ENCODE data around the gene PRX.
"Not testable (repeated sequence)": the region's sequence is repeated elsewhere in the genome, so short reads cannot be mapped to it uniquely, and the experiment has no call there.

The PRX gene, protein sequence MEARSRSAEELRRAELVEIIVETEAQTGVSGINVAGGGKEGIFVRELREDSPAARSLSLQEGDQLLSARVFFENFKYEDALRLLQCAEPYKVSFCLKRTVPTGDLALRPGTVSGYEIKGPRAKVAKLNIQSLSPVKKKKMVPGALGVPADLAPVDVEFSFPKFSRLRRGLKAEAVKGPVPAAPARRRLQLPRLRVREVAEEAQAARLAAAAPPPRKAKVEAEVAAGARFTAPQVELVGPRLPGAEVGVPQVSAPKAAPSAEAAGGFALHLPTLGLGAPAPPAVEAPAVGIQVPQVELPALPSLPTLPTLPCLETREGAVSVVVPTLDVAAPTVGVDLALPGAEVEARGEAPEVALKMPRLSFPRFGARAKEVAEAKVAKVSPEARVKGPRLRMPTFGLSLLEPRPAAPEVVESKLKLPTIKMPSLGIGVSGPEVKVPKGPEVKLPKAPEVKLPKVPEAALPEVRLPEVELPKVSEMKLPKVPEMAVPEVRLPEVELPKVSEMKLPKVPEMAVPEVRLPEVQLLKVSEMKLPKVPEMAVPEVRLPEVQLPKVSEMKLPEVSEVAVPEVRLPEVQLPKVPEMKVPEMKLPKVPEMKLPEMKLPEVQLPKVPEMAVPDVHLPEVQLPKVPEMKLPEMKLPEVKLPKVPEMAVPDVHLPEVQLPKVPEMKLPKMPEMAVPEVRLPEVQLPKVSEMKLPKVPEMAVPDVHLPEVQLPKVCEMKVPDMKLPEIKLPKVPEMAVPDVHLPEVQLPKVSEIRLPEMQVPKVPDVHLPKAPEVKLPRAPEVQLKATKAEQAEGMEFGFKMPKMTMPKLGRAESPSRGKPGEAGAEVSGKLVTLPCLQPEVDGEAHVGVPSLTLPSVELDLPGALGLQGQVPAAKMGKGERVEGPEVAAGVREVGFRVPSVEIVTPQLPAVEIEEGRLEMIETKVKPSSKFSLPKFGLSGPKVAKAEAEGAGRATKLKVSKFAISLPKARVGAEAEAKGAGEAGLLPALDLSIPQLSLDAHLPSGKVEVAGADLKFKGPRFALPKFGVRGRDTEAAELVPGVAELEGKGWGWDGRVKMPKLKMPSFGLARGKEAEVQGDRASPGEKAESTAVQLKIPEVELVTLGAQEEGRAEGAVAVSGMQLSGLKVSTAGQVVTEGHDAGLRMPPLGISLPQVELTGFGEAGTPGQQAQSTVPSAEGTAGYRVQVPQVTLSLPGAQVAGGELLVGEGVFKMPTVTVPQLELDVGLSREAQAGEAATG (N-terminal part only)

DNA sequence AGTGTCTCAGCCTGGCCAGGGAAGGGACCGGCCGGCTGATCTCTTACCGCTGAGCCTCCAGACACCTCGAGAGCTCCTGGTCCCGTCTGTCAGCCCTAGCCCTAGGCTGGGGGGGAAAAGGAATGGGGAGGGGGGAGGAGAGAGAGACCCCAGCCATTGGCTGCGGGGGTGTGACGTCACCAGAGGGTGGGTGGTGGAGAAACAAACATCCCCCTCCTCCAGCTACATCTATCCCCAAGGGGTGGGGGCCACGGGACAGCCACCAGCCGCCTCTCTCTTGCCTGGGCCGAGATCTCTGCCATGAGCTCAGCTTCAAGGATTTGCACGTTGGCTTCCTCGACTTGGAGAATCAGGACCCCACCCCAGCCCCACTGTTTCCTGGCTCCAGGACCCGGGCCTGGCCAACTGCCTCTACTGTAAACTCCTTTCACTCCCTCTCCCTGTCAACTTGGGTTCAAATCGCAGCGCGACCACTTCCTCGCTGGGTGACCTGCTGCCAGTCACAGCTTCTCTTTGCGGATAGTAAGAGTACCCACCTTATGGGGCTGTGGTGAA is at the start of gene PRX:
Gene PRX, minus strand, starts transcription at position 88 of the 555 bp plus-strand sequence. CDS start 5,446 bp downstream, outside the sequence.
- DNase-seq = no peak

DNA sequence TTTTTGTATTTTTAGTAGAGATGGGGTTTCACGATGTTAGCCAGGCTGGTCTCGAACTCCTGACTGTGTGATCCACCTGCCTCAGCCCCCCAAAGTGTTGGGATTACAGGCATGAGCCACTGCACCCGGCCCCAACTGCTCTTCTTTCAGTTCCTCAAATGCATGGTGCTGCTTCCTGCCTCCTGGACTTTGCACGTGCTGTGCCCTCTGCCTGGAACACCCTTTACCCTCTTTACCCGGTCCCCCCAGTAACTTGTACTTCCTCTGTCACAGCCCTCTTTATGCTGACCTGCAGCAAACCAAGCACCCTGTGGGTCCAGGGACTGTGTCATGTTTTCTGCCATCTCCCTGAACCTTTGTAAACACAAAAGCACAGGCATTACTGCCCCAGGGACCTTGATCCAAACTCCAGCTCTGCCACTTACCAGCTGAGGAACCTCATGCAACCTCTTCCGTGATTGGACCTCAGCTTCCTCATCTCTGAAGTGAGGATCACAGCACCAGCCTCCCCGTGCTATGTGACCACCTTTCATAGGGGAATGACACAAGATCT is 48.6 kb upstream of the PRX start:
- DNase-seq = peak in 1 of 2 donors; percentile 35

DNA sequence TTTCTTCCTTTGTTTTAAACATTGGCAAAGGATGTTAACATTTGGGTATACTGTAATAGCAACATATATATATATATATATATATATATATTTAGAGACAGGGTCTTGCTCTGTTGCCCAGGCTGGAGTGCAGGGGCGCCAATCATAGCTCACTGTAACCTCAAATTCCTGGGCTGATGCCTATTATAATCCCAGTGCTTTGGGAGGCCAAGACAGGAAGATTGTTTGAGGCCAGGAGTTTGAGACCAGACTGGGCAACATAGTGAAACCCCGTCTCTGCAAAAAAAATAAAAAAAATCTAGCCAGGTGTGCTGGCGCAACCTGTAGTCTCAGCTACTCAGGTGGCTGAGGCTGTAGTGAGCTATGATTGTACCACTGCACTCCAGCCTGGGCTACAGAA is 47.0 kb upstream of the PRX start:
- DNase-seq = no peak

DNA sequence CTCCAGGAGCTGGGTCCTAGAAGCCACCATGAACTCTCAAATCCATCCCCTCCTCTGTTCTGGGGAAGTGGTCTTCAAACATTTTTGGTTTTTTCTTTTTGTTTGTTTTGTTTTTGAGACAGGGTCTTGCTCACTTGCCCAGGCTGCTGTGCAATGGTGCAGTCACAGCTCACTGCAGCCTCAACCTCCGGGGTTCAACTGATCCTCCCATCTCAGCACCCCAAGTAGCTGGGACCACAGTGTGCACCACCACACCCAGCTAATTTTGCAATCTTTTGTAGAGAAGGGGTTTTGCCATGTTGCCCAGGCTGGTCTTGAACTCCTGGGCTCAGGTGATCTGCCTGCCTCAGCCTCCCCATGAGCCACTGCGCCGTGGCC is 45.4 kb upstream of the PRX start:
- no peak for DNase-seq

GRCh38 chr19:40457953-40458596 is 44.9 kb upstream of the PRX start:
- DNase-seq = no peak

GRCh38 chr19:40457048-40457447 is 43.9 kb upstream of the PRX start:
- no peak for DNase-seq

DNA sequence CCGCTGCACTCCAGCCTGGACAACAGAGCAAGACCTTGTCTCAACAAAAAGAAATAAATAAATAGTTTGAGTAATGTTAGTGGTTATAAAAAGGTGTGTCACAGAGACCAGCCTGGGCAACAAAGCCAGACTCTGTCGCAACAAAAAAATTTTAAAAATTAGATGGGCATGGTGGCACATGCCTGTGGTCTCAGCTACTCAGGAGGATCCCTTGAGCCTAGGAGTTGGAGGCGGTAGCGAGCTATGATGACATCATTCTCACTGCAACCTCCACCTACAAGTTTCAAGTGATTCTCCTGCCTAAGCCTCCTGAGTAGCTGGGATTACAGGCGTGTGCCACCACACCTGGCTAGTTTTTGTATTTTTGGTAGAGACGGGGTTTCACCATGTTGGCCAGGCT is 40.8 kb upstream of the PRX start:
- not testable (repeated sequence) for DNase-seq

DNA sequence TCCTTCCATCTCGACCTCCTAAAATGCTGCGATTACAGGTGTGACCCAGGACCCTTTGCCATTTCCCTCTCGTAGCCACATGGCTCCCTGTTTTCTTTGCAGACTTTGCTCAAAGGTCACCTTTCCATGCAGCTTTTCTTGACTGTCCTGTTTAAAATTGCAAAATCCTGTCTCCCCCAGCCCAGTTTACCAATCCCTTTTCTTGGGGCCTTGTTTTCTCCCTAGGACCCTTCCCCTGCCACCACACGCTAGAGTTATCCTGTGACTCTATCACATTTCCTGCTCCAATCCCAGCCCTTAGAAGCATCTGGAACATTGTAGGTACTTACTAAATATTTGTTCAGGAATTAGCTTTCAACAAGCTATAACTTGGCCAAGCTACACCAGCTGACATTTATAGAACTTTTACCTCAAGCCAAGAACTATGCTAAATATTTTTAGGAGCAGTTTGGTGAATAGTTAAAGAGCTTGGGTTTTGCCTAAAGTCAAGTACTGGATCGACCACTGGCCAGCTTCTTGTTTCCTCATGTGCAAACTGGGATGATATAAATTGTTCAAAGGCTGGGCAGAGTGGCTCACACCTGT is 40.1 kb upstream of the PRX start:
- no peak for DNase-seq

- no peak for DNase-seq
Measured at GRCh38 chr19:40452016-40452415, 38.8 kb upstream of the PRX start.

DNA sequence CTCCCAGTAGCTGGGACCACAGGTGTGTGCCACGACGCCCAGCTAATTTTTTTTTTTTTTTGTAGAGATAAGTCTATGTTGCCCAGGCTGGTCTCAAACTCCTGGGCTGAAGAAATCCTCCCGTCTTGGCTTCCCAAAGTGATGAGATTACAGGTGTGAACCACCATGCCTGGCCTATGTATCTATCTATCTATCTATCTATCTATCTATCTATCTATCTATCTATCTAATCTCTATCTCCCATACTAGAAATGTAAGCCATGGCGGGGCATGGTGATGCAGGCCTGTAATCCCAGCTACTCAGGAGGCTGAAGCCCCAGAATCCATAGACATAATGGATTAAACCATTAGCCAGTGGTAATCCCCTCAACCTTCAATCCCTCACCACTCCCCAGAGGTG is 37.5 kb upstream of the PRX start:
- no peak for DNase-seq

DNA sequence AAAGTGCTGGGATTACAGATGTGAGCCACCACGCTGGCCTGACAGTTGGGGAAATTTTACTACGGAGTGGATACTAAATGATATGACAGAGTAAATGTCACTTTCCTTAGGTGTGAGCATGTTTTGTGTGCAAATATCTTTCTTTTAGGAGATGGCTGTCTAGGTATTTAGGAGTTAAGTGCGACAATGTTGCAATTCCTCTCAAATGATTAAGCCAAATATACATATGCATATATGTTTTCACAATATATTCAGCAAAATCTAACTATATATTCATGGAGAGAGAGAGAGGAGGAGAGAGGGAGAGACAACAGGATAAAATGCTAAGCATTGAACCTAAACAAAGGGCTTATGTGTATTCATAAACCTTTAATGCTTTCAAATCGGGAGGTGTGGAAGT is 36.3 kb upstream of the PRX start:
- DNase-seq = no peak

DNA sequence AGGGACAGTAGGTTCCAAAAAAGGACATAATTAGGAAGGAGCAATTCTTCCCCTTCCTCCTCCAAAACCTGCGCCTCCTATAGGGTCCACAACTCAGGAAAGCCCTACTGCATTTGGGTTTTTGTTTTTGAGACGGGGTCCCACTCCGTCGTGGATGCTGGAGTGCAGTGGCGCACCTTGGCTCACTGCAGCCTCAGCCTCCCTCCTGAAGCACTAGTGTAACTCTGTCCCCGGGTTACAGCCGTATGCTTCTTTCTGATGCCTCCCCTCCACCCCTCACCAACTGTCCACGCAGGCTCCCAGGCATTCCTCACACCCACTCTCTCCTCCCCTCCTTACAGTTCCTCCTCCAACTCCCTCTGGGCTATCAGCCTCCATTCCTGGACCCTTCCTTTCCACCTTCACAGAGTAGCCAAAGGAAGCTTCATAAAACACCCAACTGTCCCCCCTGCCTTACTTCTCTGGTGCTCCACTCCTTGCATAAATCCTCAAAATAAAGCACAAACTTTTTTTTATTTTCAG is 33.1 kb upstream of the PRX start:
- no peak for DNase-seq

DNA sequence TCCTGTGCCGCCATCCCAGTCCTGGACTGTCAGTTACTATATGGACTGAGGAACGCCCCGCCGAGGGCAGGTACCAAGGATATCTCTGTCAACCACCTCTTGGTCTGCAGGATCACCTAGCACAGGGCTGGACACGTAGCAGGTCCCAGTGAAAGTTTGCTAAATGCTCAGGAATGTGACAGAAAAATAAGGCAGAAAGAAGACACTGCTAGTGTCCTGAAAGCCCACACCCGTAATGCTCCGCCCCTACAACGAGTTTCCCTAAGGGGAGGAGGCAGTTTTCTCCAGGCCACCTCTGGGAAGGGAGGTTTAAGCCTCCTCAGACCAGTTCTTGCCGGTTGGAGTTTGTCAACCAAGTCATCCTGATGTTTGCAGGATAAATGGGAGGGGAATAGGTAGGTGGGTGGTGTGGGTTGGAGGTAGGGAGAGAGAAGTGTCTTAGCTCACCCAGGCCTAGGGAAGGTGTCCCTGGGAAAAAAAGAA is 32.6 kb upstream of the PRX start:
- DNase-seq = no peak

DNA sequence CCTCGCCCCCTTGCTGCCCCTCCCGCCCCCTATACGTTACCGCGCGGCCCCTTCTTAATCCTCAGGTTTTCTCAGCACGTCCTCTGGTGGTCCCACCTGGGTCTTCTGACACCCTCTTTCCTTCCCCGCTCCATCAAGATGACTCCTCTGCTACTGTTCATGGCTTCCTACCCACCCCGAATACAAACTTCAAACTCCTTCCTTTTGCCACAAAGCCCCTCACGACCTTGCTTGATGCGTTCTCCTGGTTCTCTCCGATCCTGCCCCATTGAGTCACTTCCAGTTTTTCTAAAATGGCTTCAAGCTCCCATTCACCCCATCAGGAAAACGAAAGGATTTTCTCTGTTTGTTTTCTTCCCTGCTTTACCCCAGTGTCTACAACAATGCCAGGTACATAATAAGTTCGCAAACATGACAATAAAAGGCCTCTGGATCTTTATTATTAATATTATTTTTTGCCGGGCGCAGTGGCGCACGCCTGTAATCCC is 31.7 kb upstream of the PRX start:
- no peak for DNase-seq

GRCh38 chr19:40444000-40444824 is 31.0 kb upstream of the PRX start, which contains the start of gene SERTAD3:
TSS of gene SERTAD3 (minus strand) at chr19:40444335. CDS start at chr19:40442080, 2,255 bp downstream.
- peak; percentile 95 to 96 for DNase-seq

DNA sequence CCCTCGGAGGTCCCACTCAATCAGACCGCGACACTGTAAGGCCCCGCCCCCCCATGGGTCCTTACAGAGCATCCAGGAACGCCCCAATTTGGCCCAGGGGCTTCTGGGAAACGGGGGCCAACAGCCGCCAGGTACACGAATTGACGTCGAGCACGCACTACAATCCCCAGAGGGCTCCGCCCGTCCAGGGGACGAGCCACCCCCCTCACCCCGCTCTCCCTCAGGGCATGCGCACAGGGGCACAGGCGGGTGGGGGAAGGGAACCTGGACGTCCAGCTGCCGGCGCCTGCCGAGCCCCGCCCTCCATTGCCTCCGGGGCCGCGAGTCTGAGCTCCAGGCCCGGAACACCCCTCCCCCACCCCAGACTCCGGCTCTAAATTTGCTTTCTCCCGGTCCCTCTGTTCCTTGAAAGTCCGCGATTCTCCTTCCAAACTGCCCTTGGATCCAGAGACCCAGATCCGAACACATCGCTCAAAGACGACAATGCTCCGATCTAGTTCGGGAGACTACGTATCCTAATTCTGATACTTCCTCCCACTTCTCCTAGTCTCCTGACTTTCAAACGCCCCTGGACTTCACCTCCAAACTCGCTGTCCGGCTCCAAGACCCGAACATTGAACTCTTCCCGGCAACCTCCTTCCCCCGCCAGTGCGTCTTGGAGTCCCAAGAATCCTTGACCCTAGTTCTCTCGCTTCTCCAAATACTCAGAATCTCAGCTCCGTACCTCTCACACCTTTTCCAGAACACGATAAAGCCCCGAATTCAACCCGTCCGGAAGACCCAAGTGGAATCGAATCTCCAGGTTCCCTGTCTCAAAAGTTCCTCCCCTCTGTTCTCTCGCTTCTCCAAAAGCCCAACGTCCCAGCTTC is 30.2 kb upstream of the PRX start:
- DNase-seq = peak; percentile 100

DNA sequence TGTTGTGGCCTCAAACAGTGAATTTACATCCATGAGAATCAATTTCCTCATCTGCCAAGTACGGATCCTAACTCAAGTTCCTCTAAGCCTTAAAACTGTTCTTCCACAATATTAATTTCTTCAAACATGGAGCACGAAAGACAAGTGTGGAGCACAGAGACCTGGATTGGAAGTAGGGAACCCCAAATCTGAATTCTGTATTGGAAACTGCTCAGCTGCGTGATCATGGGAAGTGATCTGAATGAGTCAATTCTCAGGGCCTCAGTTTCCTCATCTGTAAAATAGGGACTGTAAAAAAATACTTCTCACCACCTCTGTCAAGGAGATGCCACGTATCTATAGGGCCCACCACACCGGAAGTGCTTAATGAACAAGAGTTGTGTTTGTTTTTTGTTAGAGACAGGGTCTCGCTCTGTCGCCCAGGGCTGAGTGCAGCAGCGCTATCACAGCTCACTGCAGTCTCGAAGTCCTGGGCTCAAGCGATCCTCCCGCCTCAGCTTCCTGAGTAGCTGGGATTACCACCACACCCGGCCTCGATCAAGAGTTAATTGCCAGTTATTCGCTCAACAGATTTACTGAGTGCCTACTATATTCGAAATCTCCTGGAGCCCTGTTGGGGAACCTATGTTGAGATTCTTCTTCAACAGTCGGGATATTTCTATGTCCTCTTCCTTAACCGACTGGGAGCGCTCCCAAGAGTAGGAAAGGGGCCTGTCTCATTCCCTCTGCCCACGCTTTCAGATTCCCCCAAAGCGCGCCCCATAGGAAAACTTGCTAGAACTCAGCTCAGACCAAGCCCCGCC is 29.4 kb upstream of the PRX start:
- no peak for DNase-seq

GRCh38 chr19:40441719-40442253 is 28.6 kb upstream of the PRX start:
- no peak for DNase-seq
